IPS DF 19.7 (cell line): Measurements from ENCODE around the gene PBX4.

Experiments used
- DNase-seq: peaks from one replicate; pipeline ENCODE4 v3.0.0-alpha.2; 2013; ENCODE audit warnings: low read depth, low spot score

Gene PBX4

GRCh38 chr19:19540064-19540714 is 78.3 kb downstream of the PBX4 start:
- no peak for DNase-seq

GRCh38 chr19:19539698-19540063 is 78.8 kb downstream of the PBX4 start:
- DNase-seq: no peak

DNA sequence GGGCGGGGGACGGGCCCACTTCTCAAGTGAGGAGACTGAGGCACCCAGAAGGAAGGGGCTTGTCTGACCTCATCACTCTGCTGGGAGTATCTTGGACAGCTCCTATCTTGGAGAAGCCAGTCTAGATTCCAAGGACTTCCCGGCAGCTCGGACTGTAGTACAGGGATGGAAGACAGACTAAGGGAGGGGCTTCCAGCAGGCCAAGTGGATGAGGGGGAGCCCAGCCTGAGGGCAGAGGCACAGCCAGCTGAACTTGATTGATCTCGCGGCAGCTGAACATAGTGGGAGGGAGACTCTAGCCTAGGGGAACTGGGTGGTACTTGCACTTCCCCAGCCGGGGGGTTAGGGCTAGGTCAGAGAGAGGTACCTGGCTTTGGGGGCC is 79.7 kb downstream of the PBX4 start:
- DNase-seq: no peak

GRCh38 chr19:19538061-19538784 is 80.3 kb downstream of the PBX4 start, which contains the start of gene CILP2:
Gene CILP2 (plus strand): TSS chr19:19538265. CDS start chr19:19538350, 85 bp downstream.
- DNase-seq: no peak

- no peak for DNase-seq
Measured at GRCh38 chr19:19537075-19538048, 81.1 kb downstream of the PBX4 start.

GRCh38 chr19:19535311-19536191 is 82.9 kb downstream of the PBX4 start:
- no peak for DNase-seq

- DNase-seq: no peak
Measured at GRCh38 chr19:19534556-19535265, 83.8 kb downstream of the PBX4 start.

GRCh38 chr19:19533841-19534240 is 84.6 kb downstream of the PBX4 start:
- DNase-seq: no peak

DNA sequence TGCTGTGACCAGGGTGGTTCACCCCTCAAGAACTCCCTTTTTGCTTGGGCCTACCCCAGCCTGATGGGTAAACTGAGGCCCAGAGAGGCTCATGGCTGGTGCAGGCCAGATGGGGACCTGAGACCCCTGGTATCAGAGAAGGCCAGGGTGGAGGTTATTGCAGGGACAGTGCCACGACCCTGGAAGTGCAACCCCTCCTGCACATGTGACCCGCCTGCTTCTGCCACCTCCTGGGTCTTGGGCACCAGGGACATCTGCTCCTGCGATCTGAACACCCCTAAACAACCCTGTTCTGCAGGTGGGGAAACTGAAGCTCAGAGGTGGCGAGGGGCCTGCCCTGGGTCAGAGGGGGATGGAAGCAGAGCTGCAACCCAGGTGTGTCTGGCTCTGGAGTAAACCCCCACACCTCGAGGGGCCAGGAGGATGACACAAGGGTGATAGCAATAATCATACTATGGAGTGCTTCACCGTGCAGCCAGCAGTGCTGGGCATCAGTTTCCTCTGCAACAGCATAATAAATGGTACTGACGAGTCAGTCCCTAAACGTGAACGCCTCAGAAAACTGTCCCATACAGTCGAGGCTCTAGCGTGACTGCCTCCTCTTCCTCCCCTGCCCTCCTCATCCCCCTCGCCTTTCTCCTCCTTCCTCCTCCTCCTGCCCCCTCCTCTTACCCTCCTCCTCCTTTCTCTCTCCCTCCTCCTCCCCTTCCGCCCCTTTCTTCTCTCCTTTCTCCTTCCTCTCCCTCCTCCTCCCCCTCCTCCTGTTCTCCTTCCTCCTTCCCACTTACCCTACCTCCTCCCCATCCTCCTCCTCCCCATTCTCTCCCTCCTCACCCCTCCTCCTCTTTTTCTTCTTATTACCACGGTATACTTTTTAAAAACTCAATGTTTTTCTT is 85.4 kb downstream of the PBX4 start:
- no peak for DNase-seq

- no peak for DNase-seq
Measured at GRCh38 chr19:19531951-19532805, 86.3 kb downstream of the PBX4 start.

DNA sequence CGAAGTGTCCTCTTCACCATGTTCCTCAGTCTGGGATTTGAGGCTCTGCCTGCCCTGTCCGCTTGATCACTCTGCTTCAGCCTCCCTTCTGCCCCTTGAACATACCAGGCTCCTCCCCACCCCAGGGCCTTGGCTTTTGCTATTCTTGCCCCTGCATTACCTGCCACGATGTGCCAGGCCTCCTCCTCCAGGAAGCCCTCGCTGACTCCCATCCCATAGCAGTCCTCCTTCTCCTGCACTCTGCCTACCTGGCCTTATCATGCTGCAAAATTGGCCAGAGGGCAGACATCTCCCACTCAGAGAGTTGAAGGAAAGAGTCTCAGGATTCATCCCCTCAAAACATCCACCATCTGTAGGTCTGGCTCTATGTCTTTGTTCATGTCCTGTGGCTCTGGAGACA is 87.6 kb downstream of the PBX4 start:
- DNase-seq: no peak

DNA sequence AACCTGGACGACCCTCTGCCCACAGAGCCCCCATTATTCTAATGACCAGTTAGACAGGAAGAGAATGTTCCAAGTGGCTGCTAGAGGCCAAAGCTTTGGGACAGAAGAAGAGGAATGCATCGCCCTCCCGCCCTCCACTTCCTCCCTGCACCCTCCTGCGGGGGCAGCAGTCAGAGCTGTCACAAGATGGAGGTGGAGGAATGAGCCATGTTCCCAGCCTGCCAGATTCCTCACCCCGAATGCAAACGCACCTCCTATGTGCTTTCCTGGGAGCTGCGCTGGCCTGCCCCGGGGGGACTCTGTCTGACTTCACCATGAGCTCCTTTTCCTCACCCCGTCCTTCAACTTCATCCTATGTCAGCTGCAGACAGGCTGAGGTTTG is 88.1 kb downstream of the PBX4 start:
- no peak for DNase-seq

DNA sequence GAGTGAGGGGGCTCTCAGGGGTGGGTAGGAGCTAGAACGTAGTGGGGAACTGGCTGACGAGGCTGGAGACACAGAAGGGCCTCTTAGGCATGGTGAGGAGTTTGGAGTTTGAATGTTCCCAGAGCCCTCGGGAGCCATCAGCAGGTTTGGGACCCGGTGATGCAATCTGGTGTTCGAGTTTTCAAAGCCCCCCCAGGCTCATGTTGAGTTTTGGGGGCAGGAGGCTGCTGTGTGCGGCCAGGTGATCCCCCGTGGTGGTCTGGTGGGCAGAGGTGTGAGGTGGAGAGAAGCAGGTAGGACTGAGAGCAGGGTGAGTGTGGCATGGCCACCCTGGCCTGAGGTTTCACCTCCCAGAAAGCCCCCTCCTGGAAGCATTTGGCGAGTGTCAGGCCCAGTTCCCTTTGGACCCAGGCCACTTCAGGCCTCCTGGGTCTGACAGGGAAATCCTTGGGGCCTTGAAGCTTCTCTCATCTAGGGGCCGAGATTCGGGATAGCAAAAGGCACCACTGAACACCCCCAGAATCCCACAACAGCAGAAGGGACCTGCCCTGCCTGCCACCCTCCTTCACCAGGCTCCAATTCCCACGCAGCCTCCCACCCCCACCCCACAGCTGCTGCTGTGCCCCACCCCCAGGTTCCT is 88.6 kb downstream of the PBX4 start:
- DNase-seq: no peak

- DNase-seq: no peak
Measured at GRCh38 chr19:19528721-19529490, 89.6 kb downstream of the PBX4 start, which contains the start of gene YJEFN3. Gene YJEFN3 (plus strand): TSS chr19:19528911. CDS start chr19:19528933, 22 bp downstream.

DNA sequence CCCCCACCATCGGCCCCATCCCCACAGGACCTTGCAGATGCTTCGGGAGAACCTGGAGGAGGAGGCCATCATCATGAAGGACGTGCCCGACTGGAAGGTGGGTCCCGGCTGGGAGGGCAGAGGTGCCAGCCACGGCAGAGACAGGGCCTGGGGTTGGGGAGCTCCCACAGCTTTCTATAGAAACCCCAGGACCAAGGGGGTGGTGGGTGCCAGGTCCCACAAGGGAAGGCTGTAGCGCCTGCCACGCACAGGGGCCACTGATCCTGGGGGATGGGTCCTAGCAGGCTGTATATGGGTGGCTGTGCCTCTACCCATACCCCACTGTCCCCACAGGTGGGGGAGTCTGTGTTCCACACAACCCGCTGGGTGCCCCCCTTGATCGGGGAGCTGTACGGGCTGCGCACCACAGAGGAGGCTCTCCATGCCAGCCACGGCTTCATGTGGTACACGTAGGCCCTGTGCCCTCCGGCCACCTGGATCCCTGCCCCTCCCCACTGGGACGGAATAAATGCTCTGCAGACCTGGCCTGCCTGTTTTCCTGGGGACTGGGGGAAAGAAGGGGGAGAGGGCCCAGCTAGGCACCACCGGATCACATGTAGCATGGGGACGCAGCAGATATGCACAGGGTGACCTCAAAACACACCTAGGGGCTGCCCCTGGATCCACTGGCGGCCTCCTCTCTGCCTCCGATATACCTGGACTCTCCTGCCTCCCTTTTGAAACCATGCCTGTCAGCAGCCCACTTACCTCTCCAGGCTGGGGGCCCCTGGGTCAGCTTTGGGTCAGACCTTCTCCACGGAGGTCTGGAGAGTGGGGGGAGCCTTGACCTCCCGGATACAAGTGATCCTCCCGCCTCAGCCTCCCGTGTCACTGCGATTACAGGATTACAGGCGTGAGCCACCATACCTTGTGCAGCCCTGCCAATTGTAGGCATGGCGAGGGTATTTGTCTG is 90.5 kb downstream of the PBX4 start:
- no peak for DNase-seq

GRCh38 chr19:19527371-19527656 is 91.2 kb downstream of the PBX4 start:
- DNase-seq: no peak
